Activated T-helper 1 cell treated with anti-CD3 and anti-CD28 coated beads, Interleukin-12 subunit alpha, Interleukin-12 subunit beta, Interleukin-2, Interleukin-4 antibody, amounts not matched to agents 30 ng/mL and 10 ng/mL and 1 ng/mL, durations not matched to agents 14 hours and 24 hours and 36 hours (primary cell): Measurements from ENCODE around the gene CPNE6. TPM values are rescaled to one million over a fixed set of nuclear protein-coding genes. Genes with fewer than 3 reads are reported as not detected.
"Not testable (repeated sequence)": the region's sequence is repeated elsewhere in the genome, so short reads cannot be mapped to it uniquely, and the experiment has no call there.

Experiments
- DNase-seq: peaks from one replicate; pipeline ENCODE4 v3.0.0; 2021; ENCODE audit warnings: low spot score
- H3K27ac Mint-ChIP-seq: one replicate; pipeline ENCODE4 v1.8.0; 2021; ENCODE audit warnings: mild to moderate bottlenecking, mixed read lengths
- H3K27me3 Mint-ChIP-seq: one replicate; pipeline ENCODE4 v1.8.0; 2022; ENCODE audit warnings: mild to moderate bottlenecking, moderate library complexity, mixed read lengths; ENCODE audit not compliant: insufficient read depth
- H3K36me3 Mint-ChIP-seq: one replicate; pipeline ENCODE4 v1.8.0; 2021; ENCODE audit warnings: low read depth, mixed read lengths
- H3K4me1 Mint-ChIP-seq: one replicate; pipeline ENCODE4 v1.8.0; 2021; ENCODE audit warnings: low read depth, mixed read lengths
- H3K4me3 Mint-ChIP-seq: one replicate; pipeline ENCODE4 v1.8.0; 2021; ENCODE audit warnings: mild to moderate bottlenecking, moderate library complexity, mixed read lengths
- H3K9me3 Mint-ChIP-seq: one replicate; pipeline ENCODE4 v1.8.0; 2021; ENCODE audit warnings: mixed read lengths
- intact Hi-C: fragments of 100-400 bp; cut with micrococcal nuclease; formaldehyde crosslinking; loops from one replicate; pipeline ENCODE4 v1.15.1; 2024
- total RNA-seq: library from RNA; stranded (reverse); gene quantifications from 2 replicates; pipeline ENCODE4 v1.2.3, GENCODE V29; 2022

CPNE6 gene
- not detected in 2 replicates for total RNA-seq

DNA sequence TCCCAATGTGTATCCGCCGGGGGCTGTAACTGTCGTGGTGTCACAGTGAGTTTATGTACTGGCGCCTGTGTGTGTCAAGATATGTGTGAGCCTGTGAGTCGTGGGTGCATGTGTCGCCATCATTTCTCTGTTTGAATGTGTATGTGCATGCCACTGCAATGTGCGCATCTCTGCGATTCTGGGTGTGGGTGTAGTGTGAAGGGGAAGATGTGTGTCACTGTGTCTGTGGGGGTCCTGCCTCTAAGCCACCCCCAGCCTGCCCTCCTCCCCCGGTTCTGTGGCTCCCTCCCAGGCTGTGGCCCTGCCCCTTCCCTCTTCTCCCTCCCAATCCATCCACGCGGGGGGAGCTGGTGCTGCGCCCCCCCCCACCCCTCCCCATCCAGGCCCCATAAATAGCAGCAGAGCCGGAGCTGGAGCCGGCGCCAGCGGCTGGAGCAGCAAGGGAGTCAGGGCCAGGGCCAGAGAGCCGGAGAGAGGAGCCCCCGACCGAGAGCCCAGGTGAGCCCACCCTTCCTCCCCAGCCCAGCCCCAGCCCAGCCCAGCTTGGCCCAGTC lies at the start of gene CPNE6:
CPNE6 (plus strand) TSS at position 419 of the 554 bp plus-strand sequence. CDS start 1,375 bp downstream, outside the sequence.
- Mint-ChIP-seq H3K36me3 (no peaks in the 10 kb centered on the region), H3K4me1 (peaks cover 21% of the 10 kb centered on the region), H3K27ac (peak within 1 kb of the TSS; percentile 62), H3K4me3 (no peak within 1 kb of the TSS), H3K27me3 (peaks cover 8% of the 10 kb centered on the region), H3K9me3 (no peaks in the 10 kb centered on the region)
- intact Hi-C loops = loop anchor here (1.0 kb wide), 1 partner anchor 18 kb away; no protein-coding TSS in a partner anchor
- DNase-seq = no peak

DNA sequence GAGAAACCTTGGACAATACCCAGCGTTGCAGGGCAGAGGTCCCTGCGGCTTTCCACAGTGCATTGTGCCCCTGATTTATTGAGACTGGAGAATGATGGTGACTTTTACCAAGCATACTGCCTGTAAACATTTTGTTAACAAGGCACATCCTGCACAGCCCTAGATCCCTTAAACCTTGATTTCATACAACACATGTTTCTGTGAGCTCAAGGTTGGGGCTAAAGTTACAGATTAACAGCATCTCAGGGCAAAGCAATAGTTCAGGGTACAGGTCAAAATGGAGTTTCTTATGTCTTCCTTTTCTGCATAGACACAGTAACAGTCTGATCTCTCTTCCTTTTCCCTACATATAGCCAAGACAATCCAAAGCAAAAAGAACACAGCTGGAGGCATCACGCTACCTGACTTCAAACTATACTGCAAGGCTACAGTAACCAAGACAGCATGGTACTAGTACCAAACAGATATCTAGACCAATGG lies 46.4 kb upstream of the CPNE6 start:
- Mint-ChIP-seq H3K9me3 (peaks cover 17% of the 10 kb centered on the region), H3K27me3 (peaks cover 19% of the 10 kb centered on the region)
- H3K27ac Mint-ChIP-seq, H3K4me1 Mint-ChIP-seq, H3K4me3 Mint-ChIP-seq, intact Hi-C loops, DNase-seq, H3K36me3 Mint-ChIP-seq: not testable (repeated sequence)

DNA sequence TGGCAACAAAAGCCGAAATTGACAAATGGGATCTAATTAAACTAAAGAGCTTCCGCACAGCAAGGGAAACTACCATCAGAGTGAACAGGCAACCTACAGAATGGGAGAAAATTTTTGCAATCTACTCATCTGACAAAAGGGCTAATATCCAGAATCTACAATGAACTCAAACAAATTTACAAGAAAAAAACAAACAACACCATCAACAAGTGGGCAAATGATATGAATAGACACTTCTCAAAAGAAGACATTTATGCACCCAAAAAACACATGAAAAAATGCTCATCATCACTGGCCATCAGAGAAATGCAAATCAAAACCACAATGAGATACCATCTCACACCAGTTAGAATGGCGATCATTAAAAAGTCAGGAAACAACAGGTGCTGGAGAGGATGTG lies 41.7 kb upstream of the CPNE6 start:
- peaks cover 14% of the 10 kb centered on the region for H3K27me3 Mint-ChIP-seq
- H3K27ac Mint-ChIP-seq, H3K4me3 Mint-ChIP-seq, intact Hi-C loops, DNase-seq, H3K36me3 Mint-ChIP-seq, H3K4me1 Mint-ChIP-seq: not testable (repeated sequence)
- peaks cover 34% of the 10 kb centered on the region for H3K9me3 Mint-ChIP-seq

DNA sequence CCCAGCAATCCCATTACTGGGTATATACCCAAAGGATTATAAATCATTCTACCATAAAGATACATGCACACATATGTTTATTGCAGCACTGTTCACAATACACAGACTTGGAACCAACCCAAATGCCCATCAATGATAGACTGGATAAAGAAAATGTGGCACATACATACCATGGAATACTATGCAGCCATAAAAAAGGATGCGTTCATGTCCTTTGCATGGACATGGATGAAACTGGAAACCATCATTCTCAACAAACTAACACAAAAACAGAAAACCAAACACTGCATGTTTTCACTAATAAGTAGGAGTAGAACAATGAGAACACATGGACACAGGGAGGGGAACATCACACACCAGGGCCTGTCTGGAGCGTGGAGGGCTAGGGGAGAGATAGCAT lies 40.0 kb upstream of the CPNE6 start:
- Mint-ChIP-seq H3K9me3 (peaks cover 34% of the 10 kb centered on the region), H3K27me3 (peaks cover 14% of the 10 kb centered on the region)
- H3K4me1 Mint-ChIP-seq, H3K36me3 Mint-ChIP-seq, H3K27ac Mint-ChIP-seq, DNase-seq, intact Hi-C loops, H3K4me3 Mint-ChIP-seq: not testable (repeated sequence)

DNA sequence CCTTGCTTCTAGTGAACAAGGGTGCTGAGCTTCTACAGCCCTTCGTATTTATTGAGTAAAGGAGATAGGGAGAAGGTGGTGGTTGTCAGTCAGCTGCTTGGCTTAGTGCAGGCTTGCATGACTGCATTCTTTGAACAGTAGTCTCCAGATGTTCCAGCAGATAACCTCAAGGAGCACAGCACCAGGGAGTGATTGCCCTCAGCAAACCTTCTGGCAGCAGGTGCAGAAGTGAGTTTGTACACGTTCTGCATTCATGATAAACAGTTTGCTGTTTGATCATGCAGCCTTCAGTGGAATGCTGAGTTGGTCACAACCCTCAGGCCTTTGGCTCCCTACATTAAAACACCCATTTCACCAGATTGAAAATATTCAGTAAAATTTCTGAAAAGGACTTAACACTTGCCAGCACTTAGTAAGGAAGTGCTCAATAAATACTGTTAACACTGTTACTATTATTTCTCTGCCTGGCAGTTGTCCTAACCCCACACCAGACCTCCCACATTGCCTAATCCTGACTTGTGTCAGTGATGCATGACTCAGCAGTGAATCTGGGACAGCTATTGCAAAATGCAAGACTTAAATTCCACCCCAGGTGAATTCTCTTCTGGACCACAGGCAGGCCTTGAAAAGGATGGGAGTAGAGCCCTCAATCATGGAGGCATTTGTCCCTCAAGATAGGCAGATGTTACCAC lies 38.5 kb upstream of the CPNE6 start:
- DNase-seq = no peak
- Mint-ChIP-seq H3K4me1 (peaks cover 6% of the 10 kb centered on the region), H3K27me3 (peaks cover 8% of the 10 kb centered on the region), H3K4me3 (no peak overlapping the region), H3K36me3 (no peaks in the 10 kb centered on the region), H3K9me3 (peaks cover 26% of the 10 kb centered on the region), H3K27ac (no peak overlapping the region)
- intact Hi-C loops = no loop called here

DNA sequence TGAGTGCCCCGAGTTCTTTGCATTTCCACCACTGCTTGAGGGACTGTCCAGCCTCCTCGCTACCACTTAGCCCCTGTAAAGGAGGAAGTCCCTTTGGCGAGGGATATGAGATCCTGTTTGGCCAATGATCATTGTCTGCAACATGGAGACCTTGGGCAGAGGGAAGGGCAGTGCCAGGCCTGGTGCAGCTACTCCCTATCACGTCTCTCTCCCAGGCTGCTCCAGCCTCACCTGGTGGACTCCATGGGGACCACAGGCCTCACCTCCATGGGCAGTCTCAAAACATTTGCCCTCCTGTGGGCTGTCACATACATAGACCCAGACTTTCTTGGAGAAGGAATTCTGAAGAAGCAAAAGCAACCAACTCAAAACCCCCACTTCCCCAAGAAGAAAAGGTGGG lies 35.6 kb upstream of the CPNE6 start:
- H3K27me3 Mint-ChIP-seq, H3K4me1 Mint-ChIP-seq, H3K36me3 Mint-ChIP-seq, DNase-seq: not testable (repeated sequence)
- intact Hi-C loops = loop anchor here (1.0 to 2.0 kb wide), 3 partner anchors 21 to 74 kb away; partner anchors contain the start of gene PCK2
- Mint-ChIP-seq H3K27ac (peak overlapping the region; percentile 34), H3K9me3 (peaks cover 24% of the 10 kb centered on the region), H3K4me3 (peak overlapping the region; percentile 88)

DNA sequence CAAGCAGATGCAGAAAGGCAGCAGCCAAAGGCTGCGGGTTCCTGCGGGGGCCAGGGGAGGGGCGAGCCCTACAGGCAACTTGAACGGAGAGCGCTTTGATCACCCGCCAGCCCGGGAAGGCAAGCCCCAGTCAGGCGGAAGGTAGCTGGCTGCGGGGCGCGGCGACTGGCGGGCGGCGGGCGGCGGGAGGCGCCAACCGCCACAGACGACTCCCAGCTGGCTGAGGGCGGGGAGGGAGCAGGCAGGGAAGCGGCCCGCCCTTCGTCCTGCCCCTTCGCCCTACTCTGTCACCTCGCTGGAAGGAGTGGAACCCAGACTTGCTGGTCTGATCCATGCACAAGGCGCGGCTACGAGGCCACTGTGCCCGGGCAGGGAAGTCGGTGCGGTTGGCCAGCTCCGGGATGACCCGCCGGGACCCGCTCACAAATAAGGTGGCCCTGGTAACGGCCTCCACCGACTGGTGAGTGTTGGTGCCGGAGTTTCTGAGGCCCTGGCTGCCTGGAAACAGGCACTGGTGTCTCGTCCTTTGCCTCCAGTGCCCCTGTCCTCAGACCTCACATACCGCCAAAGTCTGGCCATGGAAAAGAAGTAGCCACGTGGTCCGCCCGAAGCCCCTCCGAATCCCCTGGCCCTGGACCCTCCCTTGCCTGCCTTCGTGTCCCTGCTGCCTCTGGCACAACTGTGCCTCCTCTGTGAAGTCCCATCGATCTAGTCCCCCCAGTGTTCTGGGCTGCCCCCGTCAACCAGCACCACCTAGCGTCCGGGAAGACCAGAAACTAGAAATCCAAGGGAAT lies 35.0 kb upstream of the CPNE6 start:
- intact Hi-C loops = loop anchor here (1.0 to 2.0 kb wide), 3 partner anchors 22 to 73 kb away; partner anchors contain the start of gene PCK2
- peak; percentile 70 for DNase-seq
- peaks cover 6% of the 10 kb centered on the region for H3K4me1 Mint-ChIP-seq

DNA sequence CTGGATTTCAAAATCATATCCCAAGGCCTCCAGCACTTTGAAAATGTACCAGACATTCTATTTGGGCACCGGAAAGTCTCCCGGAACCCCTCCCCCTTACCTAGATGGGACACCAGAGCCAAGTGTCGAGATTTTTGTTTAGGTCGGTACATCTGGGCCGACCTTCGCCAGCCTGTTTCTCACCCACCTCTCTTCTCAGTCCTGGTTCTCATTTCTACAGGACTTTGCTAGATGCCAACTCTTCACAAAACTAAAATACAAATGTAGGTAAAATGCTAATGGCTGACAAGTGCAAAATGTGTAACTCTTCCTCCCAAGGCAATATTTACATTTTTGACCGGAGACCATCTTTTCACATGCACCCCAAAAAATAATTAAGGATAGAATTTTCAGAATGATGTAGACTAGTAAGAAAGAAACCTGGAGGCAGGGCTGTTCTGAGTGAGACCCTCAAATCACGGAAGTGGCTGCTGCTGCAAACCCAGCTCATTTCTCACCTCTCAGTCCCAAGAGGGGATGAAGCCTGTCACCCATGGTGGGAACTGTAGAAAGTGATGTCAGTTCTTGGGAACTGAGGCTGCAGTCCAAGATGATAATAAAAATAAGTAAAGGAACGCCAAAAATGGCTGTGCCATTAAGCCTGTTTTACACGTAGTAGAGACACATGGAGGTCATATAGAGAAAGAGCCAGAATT lies 34.3 kb upstream of the CPNE6 start:
- not testable (repeated sequence) for H3K36me3 Mint-ChIP-seq, H3K27me3 Mint-ChIP-seq, DNase-seq, H3K4me1 Mint-ChIP-seq
- H3K9me3 Mint-ChIP-seq = peaks cover 11% of the 10 kb centered on the region
- H3K27ac Mint-ChIP-seq = peak overlapping the region; percentile 73
- intact Hi-C loops = loop anchor here (1.0 to 2.0 kb wide), 3 partner anchors 23 to 72 kb away; partner anchors contain the start of gene PCK2
- peak overlapping the region; percentile 88 for H3K4me3 Mint-ChIP-seq

More for the DNA sequence above, 35.0 kb upstream of the CPNE6 start:
- Mint-ChIP-seq H3K4me3 (peak overlapping the region; percentile 88), H3K9me3 (peaks cover 18% of the 10 kb centered on the region), H3K27me3 (peaks cover 7% of the 10 kb centered on the region), H3K36me3 (no peaks in the 10 kb centered on the region), H3K27ac (peak overlapping the region; percentile 73)

DNA sequence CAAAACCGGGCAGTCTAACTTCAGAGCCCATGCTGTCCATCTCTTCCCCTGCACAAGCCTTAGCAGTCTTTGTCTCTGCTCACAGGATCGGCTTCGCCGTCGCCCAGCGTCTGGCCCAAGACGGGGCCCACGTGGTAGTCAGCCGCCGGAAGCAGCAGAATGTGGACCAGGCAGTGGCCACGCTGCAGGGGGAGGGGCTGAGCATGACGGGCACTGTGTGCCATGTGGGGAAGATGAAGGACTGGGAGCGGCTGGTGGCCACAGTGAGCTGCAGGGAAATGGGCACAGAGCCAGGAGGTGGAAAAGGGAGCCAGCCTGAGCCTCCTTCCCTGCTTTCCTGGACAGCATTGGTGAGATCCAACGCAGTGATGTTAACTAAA lies 33.7 kb upstream of the CPNE6 start:
- H3K27ac Mint-ChIP-seq = no peak overlapping the region
- no peak overlapping the region for H3K4me3 Mint-ChIP-seq
- peaks cover 4% of the 10 kb centered on the region for H3K27me3 Mint-ChIP-seq
- peaks cover 5% of the 10 kb centered on the region for H3K9me3 Mint-ChIP-seq
- DNase-seq = no peak
- H3K4me1 Mint-ChIP-seq = peaks cover 6% of the 10 kb centered on the region
- intact Hi-C loops = loop anchor here (2.0 kb wide), 1 partner anchor 57 kb away; the partner anchor contains the start of gene PCK2
- H3K36me3 Mint-ChIP-seq = no peaks in the 10 kb centered on the region

DNA sequence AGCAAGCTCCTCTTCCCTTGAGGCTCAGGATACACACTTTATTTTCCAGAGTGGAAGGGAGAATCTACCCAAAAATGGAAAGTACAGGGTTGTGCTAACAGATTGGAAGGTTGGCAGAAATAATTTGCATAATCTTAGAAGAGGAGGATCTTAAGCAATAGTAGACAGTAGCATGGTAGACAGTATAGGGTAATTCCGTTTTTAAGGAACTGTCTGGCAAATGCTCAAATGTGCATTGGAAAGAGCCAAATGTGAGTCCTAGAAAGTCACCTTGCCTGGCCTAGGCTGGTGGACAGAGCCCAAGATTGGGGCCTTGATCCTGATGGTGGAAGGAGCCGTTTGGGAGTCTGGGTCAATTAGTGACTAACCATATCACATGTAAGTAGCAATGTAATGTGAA lies 32.7 kb upstream of the CPNE6 start:
- no peak overlapping the region for H3K27ac Mint-ChIP-seq
- H3K27me3 Mint-ChIP-seq = peaks cover 4% of the 10 kb centered on the region
- H3K9me3 Mint-ChIP-seq = no peaks in the 10 kb centered on the region
- H3K36me3 Mint-ChIP-seq = no peaks in the 10 kb centered on the region
- H3K4me1 Mint-ChIP-seq = peaks cover 6% of the 10 kb centered on the region
- H3K4me3 Mint-ChIP-seq = no peak overlapping the region
- DNase-seq = no peak
- intact Hi-C loops = no loop called here

DNA sequence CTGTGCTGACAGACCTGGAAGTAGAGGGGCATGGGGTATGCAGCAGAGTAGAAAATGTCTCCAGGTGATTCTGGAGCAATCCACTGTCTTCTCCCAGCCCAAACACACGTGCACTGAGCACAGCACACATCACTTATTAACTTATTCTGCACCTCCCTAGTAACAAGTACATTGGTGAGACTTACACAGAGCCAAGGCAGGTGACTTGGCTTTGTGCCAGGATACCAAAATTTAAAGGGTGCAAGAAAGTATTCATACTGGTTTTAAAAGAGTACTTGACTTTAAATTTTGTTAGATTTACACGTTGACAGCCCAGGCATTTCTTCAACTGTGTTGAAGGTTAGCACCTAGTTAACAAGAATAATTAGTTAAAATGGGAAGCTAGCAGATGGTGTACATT lies 30.7 kb upstream of the CPNE6 start:
- intact Hi-C loops = no loop called here
- Mint-ChIP-seq H3K27me3 (peaks cover 10% of the 10 kb centered on the region), H3K27ac (no peak overlapping the region), H3K4me3 (no peak overlapping the region), H3K36me3 (no peaks in the 10 kb centered on the region), H3K9me3 (no peaks in the 10 kb centered on the region), H3K4me1 (peaks cover 6% of the 10 kb centered on the region)
- DNase-seq = no peak

DNA sequence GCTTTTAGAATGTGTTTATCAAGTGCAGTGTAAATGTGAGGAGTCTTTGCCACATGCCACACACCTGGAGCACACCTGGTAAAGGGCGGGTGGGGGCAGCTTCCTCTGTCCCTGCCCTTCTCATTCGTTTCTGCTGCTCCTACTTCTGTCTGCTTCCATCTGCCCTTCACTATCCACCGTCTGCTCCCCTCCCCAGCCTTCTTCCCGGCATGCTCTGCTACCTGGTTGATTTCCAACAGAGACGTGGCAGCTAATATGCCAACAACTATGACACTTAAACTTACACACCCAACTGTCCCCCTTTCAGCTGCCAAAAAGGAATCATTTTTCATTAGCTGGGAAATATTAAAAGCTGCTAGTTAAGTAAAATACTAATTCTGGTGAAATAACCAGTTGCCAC lies 28.6 kb upstream of the CPNE6 start:
- no peak overlapping the region for H3K27ac Mint-ChIP-seq
- H3K27me3 Mint-ChIP-seq = peaks cover 11% of the 10 kb centered on the region
- no peaks in the 10 kb centered on the region for H3K36me3 Mint-ChIP-seq
- no peak overlapping the region for H3K4me3 Mint-ChIP-seq
- intact Hi-C loops = no loop called here
- no peaks in the 10 kb centered on the region for H3K9me3 Mint-ChIP-seq
- DNase-seq = no peak
- H3K4me1 Mint-ChIP-seq = no peaks in the 10 kb centered on the region
